Right atrium auricular region (tissue), 2 donors: ENCODE data around the gene NUDT8. TPM values are rescaled to one million over a fixed set of nuclear protein-coding genes. Genes with fewer than 3 reads are reported as not detected.

ENCODE experiments used
- DNase-seq: peaks from one replicate; pipeline ENCODE4 v3.0.0-alpha.2; 2019; ENCODE audit warnings: low spot score
- H3K27ac ChIP-seq, 2 donors: fragments of 200-600 bp; sonication (generic); 1 replicate in 1 of 2; 2 replicates in 1 of 2; pipeline ENCODE4 v1.5.1; 2016 to 2019
- H3K27me3 ChIP-seq, 2 donors: fragments of 200-600 bp; sonication (generic); one replicate each; pipeline versions ENCODE4 v1.5.1 to v1.6.0; 2017 to 2019
- H3K36me3 ChIP-seq: fragments of 200-600 bp; sonication (generic); one replicate; pipeline ENCODE4 v1.5.1; 2016
- H3K4me1 ChIP-seq, 2 donors: fragments of 200-600 bp; sonication (generic); one replicate each; pipeline versions ENCODE4 v1.5.1 to v1.6.0; 2017 to 2019
- H3K4me3 ChIP-seq, 2 donors: fragments of 200-600 bp; sonication (generic); 1 replicate in 1 of 2; 2 replicates in 1 of 2; pipeline ENCODE4 v1.5.1; 2017 to 2019; ENCODE audit warnings: mild to moderate bottlenecking in 1 of 2, moderate library complexity in 1 of 2
- H3K9me3 ChIP-seq, 2 donors: fragments of 200-600 bp; sonication (generic); one replicate each; pipeline ENCODE4 v1.5.1; 2019
- CTCF ChIP-seq, 2 donors: fragments of 200-600 bp; sonication (generic); IDR thresholded peaks; one replicate each; pipeline ENCODE4 v1.5.1; 2019; ENCODE audit warnings: antibody characterized with exemption in 2 of 2
- total RNA-seq, 2 donors: library from RNA; depleted of rRNA; stranded (reverse); fragments of >200 nt; gene quantifications; one replicate each; pipeline ENCODE4 v1.1.0, GENCODE V29; 2016

Gene NUDT8
- total RNA-seq, 2 donors from 2014 or later: 29.8 to 78.6 TPM

- peak overlapping the region; percentile 93 to 95 for H3K27ac ChIP-seq
- peak overlapping the region; percentile 37 to 69 for H3K4me3 ChIP-seq
- TF ChIP-seq CTCF (IDR thresholded peaks at IDR 0.05): peak in 1 of 2 donors; percentile 26
- H3K36me3 ChIP-seq: no peaks in the 10 kb centered on the region
- no peak for DNase-seq
- H3K27me3 ChIP-seq: no peaks in the 10 kb centered on the region
- H3K4me1 ChIP-seq: peaks cover 0 to 31% of the 10 kb centered on the region in 2 donors
- no peaks in the 10 kb centered on the region for H3K9me3 ChIP-seq
These were observed 1.2 kb upstream of the NUDT8 start for GRCh38 chr11:67630943-67631331.

- TF ChIP-seq CTCF (IDR thresholded peaks at IDR 0.05): peak; percentile 51 to 81
- peak; percentile 97 for DNase-seq
- H3K36me3 ChIP-seq: no peaks in the 10 kb centered on the region
- H3K27me3 ChIP-seq: no peaks in the 10 kb centered on the region
- H3K9me3 ChIP-seq: no peaks in the 10 kb centered on the region
- H3K4me3 ChIP-seq: peak overlapping the region; percentile 54 to 69
- H3K27ac ChIP-seq: peak overlapping the region; percentile 93 to 95
- H3K4me1 ChIP-seq: peaks cover 0 to 31% of the 10 kb centered on the region in 2 donors
These were observed 648 bp upstream of the NUDT8 start for GRCh38 chr11:67630228-67630942.

GRCh38 chr11:67628710-67629385 lies 889 bp downstream of the NUDT8 start:
- no peak for DNase-seq
- Histone ChIP-seq H3K4me1 (peaks cover 0 to 31% of the 10 kb centered on the region in 2 donors), H3K9me3 (no peaks in the 10 kb centered on the region), H3K27ac (peak overlapping the region; percentile 93 to 95), H3K36me3 (no peaks in the 10 kb centered on the region), H3K27me3 (no peaks in the 10 kb centered on the region), H3K4me3 (peak overlapping the region; percentile 54 to 69)
- no peak for TF ChIP-seq CTCF (IDR thresholded peaks at IDR 0.05)

- Histone ChIP-seq H3K27ac (peak overlapping the region; percentile 93 to 95), H3K4me1 (peaks cover 0 to 31% of the 10 kb centered on the region in 2 donors), H3K9me3 (no peaks in the 10 kb centered on the region), H3K4me3 (no peak overlapping the region), H3K27me3 (no peaks in the 10 kb centered on the region), H3K36me3 (no peaks in the 10 kb centered on the region)
- no peak for TF ChIP-seq CTCF (IDR thresholded peaks at IDR 0.05)
- DNase-seq: no peak
These were observed 1.7 kb downstream of the NUDT8 start for GRCh38 chr11:67627812-67628624.

- Histone ChIP-seq H3K27me3 (no peaks in the 10 kb centered on the region), H3K36me3 (no peaks in the 10 kb centered on the region), H3K4me1 (peaks cover 0 to 31% of the 10 kb centered on the region in 2 donors), H3K9me3 (no peaks in the 10 kb centered on the region), H3K27ac (peak overlapping the region; percentile 7 to 95), H3K4me3 (no peak overlapping the region)
- DNase-seq: no peak
- no peak for TF ChIP-seq CTCF (IDR thresholded peaks at IDR 0.05)
These were observed 2.3 kb downstream of the NUDT8 start for GRCh38 chr11:67627441-67627811.
